Measurements from ENCODE around the gene CTU1.

CTU1 gene

GRCh38 chr19:51081476-51081875 is 26.7 kb downstream of the CTU1 start:
- DNase-seq, result no peak

- no peak for DNase-seq
These were observed 28.6 kb downstream of the CTU1 start for GRCh38 chr19:51079481-51080110.

GRCh38 chr19:51078731-51079130 is 29.5 kb downstream of the CTU1 start:
- DNase-seq, result no peak

- DNase-seq, result no peak
These were observed 30.1 kb downstream of the CTU1 start for GRCh38 chr19:51078104-51078503.

- DNase-seq, result no peak
These were observed 31.5 kb downstream of the CTU1 start for GRCh38 chr19:51076631-51077213.

- DNase-seq, result no peak
These were observed 32.2 kb downstream of the CTU1 start for GRCh38 chr19:51075998-51076397.

GRCh38 chr19:51071095-51071405 is 37.2 kb downstream of the CTU1 start:
- DNase-seq, result peak; percentile 36

- no peak for DNase-seq
These were observed 37.7 kb downstream of the CTU1 start for GRCh38 chr19:51070334-51071094.

GRCh38 chr19:51066393-51067186 is 41.6 kb downstream of the CTU1 start:
- DNase-seq, result no peak

GRCh38 chr19:51065221-51065960 is 42.8 kb downstream of the CTU1 start:
- DNase-seq, result no peak

GRCh38 chr19:51064534-51065220 is 43.5 kb downstream of the CTU1 start, which contains the start of gene KLK13:
Gene KLK13 (minus strand): TSS chr19:51065092. CDS start chr19:51065067, 25 bp downstream.
- no peak for DNase-seq

GRCh38 chr19:51063664-51064063 is 44.5 kb downstream of the CTU1 start:
- DNase-seq, result no peak

- DNase-seq, result no peak
These were observed 47.2 kb downstream of the CTU1 start for GRCh38 chr19:51060973-51061372.

GRCh38 chr19:51060336-51060735 is 47.9 kb downstream of the CTU1 start:
- DNase-seq, result no peak

GRCh38 chr19:51059715-51060114 is 48.5 kb downstream of the CTU1 start:
- no peak for DNase-seq

GRCh38 chr19:51055866-51056265 is 52.3 kb downstream of the CTU1 start:
- no peak for DNase-seq
